Raji (cell line): ENCODE data around the gene LINC01488.

Source experiments
- POLR2A ChIP-seq: IDR thresholded peaks from 2 replicates; pipeline ENCODE4 v1.6.1; 2011; ENCODE audit warnings: low read depth, low read length, control low read depth; ENCODE audit not compliant: insufficient read depth

The LINC01488 gene

DNA sequence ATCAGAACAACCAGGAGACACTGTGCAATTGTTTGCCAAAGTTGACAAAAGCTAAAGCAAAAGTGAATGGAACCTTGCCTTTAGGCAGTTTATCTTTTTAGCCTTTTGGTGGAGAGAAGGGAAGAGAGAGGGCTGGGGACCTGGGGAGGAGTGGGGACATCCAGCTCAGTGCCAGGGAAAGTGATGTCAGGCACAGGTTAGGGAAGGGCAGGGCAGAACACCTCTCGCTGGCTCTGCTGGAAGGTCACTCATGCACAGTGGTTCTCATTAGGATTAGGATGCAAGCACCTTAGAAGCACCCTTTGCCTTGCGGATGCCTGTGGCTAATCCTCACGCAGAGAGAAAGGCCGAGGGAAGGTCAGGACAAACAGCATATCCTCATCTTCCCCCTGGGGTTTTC is 14.3 kb upstream of the LINC01488 start:
- TF ChIP-seq POLR2A = no peak

DNA sequence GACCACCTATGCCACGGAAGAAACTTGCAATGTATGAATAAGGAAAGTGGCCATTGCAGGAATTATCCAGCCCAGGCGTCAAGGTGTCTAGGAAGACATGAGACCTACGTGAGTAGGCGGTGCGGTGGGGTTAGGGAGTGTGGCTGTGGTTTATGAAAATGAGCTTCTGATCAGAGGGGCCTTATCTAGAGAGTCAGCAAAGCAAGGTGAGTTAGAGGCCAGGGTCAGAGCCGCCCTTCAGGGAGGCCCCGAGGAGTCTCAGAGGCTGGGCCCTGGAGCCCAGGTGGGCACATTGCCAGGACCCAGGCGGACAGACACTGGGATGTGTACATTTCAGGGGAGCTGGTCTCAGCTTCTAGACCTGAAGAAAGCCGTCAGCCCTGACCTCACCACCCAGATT is 13.8 kb upstream of the LINC01488 start:
- TF ChIP-seq POLR2A = no peak

DNA sequence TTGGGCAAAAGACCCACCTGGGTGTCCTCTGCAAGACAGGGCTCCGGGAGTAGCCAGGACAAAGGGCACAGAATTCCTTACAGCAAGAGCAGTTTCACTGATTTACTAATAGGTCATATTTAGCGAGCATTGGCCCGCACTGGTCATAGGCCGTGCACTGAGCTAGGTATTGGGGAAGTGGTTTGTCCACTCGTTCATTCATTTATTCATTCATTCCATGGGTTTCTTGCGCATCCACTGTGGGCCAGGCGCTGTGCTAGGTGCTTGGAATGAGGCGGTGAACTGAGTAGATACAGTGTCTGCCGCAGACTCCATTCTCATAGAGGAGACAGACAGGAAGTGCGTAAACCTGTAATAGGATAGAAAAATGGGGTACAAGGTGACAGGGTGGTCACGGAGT is 13.2 kb upstream of the LINC01488 start:
- no peak for TF ChIP-seq POLR2A

DNA sequence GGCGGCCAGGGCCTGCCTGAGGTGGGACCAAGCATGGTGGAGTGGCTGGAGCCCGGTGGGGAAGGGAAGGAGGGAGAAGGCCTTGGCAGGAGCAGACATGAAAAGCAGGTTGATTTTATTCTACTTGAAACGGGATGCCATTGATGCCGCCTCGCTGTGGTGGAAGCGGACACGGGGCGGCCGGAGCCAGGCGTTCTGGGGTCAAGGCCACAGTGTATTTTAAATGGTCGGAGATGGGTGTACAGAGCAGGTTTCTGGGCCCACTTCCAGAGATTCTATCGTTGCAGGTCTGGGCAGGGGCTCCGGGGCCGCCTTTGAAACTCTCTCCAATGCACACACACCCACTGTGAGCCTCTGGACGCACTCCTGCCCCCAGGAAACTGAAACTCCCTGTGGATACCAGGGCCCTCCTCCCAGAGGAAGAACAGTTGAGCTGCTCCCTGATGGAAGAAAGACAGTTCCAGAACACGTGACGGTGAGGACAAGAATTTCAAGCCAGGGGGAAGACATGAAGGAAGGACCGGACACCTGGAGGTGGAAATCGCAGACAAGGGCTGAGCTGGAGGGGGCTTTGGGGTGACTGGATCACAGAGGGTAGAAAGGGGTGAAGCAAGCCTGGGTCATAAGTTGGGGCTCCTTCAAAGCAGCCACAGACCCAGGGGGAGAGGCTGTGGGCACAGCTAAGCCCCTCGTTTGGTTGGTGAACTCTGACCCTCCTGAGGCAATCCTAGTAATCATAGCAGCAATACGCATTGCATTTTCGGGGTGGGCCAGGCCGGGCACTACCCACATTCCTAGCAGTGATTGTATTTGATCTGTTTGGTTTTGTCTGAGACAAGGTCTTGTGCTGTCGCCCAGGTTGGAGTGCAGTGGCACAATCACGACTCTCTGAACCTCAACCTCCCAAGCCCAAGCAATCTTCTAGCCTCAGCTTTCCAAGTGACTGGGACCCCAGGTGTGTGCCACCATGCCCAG is 12.3 kb upstream of the LINC01488 start:
- no peak for TF ChIP-seq POLR2A

DNA sequence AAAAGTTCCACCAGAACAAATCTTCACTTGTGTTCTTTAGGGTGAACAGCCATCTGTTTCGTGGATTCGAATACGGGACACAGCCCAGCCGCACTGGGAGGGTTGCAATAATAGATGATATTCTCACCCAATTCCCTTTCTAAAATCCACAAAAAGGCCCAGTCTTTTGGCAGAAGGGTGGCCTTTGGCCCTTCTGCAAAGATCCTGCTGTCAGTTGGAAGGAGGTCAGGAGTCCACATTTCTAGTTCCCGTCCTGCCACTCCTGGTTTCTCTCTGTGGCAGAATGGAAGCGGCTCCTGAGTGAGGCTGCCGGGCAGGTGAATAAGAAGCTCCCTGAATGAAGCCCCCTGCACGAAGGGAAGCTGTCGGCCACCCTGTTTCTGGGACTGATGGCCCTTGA is 11.2 kb upstream of the LINC01488 start:
- no peak for TF ChIP-seq POLR2A

DNA sequence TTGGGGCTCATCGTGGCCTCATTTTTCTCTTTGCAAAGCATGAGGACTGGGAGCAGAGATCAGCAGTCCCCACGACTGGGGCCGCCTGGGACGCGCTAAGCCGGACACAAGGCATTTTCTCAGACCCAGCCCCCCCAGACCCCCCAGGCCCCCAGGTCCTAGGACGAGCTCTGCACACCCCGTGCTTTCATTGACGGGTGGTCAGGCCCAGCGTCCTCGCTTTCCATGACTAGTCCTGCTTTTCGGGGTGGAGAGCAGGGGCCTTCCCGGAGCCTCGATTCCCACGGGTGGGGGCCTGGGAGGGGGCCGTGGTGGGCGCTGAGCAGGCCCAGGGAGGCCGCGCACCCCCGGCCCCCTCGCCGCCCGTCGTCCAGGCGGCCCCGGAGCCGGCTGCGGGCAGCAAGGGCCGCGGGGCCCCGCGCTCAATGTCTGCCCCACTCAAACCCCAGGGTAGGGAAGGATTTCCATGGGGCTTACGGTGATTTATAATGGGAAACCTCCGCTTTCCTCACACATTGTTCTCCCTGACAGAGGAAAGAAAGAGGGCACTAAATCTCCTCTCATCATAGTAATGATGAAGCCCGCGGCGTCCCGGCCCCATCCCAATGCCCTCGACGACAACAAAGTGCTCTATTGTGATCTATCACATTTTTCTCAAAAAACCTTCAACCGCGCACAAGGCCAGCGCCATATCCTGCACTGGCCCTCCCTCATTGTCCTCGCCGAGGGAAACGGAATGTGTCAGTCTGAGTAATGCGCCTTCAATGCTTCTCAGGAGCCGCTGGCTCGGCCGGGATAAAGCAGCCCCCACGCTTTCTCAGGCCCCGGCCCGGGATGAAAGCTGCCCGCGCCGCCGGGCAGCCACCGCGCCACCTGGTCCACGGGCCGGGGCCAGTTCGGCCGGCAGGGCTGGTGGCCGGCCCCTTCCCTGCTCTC is 10.4 kb upstream of the LINC01488 start:
- no peak for TF ChIP-seq POLR2A

DNA sequence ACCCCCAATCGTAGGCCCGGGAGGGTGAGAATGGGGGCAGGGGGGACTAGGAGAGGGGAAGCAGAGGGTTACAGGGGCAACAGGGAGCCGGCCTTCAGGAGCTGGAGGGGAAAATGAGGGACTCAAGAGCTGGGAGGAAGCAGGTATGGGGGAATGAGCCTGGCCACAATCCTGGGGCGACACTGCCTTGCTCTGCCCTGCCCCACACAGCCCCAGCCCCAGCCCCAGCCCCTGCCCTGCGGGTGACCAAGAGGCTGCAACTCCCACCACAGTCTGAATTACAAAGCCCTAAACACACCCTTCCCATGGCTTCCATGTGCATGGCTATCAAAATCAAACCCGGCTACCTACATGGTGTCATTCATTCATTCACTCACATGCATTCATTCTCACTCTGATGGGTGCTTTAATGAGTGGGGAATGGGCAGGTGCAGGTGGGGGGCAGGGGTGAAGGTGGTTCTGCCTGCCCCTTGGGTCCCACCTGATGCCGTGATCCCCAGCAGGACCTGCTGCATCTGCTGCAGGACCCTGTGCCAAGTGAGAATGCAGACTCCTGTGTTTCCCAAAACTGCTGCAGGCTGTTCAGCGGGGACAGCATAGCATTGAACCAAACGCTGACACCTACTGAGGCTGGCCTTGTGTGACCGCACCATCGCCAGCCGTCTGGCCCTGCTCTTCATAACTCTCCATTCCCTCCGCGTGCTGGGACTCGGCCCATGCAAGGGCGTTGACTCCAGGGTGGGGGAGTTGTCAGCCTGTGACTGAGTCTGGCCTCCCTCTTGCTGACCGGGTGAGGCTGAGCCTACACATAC is 9.5 kb upstream of the LINC01488 start:
- TF ChIP-seq POLR2A = no peak

DNA sequence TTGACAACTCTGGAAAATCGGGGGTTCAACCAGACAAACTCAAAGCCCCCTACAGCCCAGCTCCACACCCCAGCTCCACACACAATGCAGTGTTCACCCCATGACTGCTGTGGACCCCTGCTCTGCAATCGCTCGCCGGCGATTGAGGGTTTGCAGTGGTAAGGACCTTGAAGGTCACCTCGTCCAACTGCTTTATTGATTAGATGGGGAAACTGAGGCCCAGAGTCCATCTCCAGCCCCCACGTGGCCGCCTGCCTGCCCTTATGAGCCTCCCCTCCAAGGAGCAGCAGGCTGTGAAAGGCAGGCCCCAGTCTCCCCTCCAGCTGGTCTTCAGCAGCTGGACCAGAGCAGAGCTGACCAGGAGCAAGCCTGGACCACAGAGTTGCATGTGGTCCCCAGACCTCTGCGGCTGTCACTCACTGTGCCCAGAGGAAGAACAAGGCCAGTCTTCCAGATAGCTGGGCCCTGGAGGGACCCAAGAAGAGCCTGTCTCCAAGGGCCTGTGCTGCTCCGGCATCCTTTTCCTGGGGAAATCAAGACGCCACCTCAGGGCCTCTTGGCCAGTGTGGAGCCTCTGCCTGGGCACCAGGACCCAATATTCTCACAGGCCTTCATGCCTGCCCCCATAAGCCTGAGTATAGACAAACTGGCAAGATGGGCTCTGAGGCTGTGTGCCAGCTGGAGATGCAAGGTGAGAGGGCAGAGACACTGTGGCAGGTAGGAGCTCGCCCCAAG is 8.8 kb upstream of the LINC01488 start:
- TF ChIP-seq POLR2A = no peak

DNA sequence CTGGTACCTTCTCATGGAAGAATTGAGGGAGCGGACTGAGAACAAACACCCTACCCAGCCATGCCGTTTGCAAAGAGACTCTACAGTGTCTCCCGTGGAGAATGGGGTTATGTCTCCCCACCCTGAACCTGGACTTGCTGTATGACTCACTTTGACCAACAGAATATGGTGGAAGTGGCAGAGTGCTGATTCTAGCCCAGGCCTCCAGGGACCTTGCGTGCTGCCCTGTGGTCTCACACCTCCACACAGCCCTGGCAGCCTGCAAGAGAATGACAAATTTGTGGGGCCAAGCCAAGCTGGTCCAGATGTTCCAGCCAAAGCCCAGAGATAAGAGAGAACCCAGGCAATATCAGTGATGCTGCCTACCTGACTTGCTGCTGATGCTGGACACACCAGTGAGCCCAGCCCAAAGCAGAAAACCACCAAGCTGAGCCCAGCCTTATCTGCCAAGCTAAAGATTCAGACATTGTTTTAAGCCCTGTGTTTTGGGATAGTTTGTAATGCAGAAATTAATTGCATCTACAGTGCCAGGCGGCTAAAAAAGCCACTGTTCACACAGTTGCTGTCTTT is 8.1 kb upstream of the LINC01488 start:
- no peak for TF ChIP-seq POLR2A

DNA sequence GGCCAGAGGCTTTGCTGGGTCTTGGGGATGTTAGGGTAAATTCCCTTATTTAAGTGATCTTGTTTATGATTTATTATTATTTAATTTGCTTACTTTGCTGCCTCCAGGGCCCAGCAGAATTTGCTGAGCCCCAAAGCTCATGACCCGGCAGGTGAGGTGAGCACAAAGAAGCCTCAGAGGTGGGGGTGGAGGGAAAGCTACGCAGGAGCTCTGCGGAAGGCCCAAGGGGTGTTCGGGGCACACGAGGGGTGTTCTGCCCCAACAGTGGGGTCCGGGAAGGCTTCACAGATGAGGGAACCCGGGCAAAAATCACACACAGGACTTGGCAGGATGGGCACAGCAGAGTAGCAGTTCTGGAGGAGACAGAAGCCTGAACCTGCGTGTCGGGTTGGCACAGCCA is 6.7 kb upstream of the LINC01488 start:
- TF ChIP-seq POLR2A = no peak

DNA sequence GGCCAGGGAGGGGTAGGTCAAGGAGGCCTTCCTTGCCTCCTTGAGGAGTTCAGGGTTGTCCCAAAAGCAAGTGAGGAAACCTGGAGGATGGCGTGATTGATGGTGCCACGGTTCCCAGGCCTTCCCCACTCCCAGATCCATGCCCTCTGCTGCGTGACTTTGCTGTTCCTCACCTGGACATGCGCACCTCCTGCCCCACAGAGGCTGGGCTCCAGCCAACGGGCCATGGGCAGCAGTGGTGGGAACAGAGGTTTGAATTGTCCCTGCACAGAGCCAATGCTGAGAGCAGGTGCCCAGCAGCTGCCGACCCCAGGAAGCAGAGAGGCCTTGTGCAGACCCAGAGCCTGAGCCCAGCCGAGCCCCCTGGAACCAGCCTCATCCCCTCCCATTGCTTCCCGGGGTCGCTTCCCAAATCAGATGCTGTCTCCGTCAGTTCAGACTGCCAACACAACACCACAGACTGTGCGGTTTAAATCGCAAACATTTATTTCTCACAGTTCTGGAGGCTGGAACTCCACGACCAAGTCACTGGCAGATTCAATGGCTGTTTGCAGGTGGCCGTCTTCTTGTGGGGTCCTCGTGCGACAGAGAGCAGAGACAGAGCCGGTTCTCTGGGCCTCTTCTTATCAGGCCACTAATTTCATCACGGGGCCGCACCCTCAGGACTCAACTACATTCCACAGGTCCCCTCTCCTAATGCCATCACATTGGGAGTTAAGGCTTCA is 6.2 kb upstream of the LINC01488 start:
- TF ChIP-seq POLR2A = no peak

DNA sequence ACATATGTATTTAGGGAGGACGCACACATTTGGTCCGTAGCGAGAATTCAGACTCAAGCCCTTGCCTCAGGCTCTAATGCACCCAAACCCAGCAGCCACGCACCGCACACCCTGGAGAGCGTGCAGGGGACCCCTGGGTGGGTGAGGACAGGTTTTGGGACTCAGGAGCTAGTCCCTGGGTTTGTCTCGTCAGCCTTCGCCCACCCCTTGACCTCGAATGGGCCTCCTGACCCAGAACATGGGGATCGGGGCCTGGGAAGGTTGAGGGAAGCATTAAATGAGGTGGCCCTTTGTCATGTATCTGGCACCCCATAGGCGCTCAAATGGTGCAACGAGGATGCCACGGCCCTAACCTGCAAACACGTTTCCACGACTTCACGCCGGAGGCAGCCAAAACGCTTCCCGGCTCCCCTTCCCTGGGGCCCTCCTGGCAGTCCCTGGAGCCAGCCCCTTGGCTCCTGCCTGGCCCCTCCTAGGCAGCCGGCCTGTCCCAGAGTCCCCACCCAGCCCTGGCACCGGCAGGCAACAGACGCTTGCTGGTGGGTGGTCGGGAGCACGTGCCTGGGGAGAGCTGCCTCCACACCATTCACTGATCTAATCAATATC is 5.5 kb upstream of the LINC01488 start:
- TF ChIP-seq POLR2A = no peak

DNA sequence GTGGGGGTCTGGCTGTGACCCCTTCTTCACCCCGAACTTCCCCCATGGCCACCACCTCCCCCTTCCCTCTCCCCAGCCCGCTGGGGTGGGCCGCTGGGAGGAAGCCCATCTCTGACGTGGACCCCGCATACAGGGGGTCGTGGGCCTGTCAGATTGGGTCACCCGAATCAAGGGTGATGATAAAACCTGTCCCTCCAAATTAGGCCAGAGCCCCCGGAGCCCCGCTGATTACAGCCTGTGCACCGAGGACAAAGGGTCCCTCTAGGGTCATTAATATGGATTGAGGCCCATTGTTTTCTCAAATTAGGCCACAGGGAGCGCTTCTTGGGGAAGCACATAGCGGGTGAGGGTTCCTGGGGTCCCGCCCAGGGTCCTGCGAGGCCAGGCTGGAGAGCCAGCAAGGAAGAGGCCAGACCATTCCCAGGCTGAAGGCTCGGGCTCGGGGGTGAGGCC is 4.9 kb upstream of the LINC01488 start:
- TF ChIP-seq POLR2A = no peak
